ENCODE data around the gene PRPF38B. TPM values are rescaled to one million over a fixed set of nuclear protein-coding genes. Genes with fewer than 3 reads are reported as not detected.

PRPF38B gene
- total and polyA plus RNA-seq, 9 of the 15 experiments (the other 6 are each of a cell fraction or from before 2014, with no cell fraction given) = 25.3 to 85.5 (median 66.4) TPM

DNA sequence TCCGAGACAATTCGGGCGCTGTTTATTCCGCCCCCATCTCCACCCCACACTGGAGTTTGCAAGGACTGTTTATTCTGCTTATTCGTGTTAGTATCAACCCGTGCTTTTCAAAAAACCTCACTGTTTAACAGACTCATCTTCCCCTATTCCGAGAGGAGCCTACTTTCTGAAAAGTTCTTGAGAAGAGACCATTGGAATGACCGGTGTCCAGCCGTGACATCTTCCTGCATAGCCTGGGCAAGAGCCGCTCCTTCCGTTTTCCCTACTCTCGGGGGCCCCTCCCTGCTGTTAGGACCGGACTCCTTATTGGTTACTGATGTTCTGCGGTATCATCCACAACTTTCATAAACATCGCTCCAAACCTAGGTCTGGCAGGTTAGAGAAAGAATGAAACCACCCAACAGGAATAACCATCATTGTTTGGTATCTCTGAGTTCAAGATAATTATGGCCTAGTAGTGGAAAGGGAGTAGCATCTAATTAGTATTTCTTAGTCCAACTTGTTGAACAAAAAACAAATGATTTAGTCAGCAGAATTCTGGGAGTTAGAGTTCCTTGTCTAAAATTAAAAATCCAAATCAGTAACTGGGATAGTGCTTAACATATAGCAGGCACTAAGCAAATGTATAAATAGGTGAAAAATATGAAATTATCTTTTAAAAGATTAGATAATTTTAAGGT is 55.2 kb downstream of the PRPF38B start (continued):
- TF ChIP-seq, protein P1, sequence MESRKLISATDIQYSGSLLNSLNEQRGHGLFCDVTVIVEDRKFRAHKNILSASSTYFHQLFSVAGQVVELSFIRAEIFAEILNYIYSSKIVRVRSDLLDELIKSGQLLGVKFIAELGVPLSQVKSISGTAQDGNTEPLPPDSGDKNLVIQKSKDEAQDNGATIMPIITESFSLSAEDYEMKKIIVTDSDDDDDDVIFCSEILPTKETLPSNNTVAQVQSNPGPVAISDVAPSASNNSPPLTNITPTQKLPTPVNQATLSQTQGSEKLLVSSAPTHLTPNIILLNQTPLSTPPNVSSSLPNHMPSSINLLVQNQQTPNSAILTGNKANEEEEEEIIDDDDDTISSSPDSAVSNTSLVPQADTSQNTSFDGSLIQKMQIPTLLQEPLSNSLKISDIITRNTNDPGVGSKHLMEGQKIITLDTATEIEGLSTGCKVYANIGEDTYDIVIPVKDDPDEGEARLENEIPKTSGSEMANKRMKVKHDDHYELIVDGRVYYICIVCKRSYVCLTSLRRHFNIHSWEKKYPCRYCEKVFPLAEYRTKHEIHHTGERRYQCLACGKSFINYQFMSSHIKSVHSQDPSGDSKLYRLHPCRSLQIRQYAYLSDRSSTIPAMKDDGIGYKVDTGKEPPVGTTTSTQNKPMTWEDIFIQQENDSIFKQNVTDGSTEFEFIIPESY (CRISPR knock-in tag; IDR thresholded peaks at IDR 0.05) = no peak
- no peak for TF ChIP-seq SRSF3 (IDR thresholded peaks at IDR 0.05; ENCODE audit: insufficient read depth, low read length)
- TF ChIP-seq TCF7L2 (IDR thresholded peaks at IDR 0.05; ENCODE audit: low read depth, low read length) = no peak
- TF ChIP-seq RBBP5 (IDR thresholded peaks at IDR 0.05; ENCODE audit: borderline replicate concordance, insufficient read depth, low read length, poor library complexity, severe bottlenecking) = no peak
- no peak for TF ChIP-seq PHF20 (IDR thresholded peaks at IDR 0.05; ENCODE audit: partially characterized antibody)
- TF ChIP-seq CUX1 (CRISPR knock-in tag; IDR thresholded peaks at IDR 0.05) = no peak
- TF ChIP-seq NRF1 (conservative IDR thresholded peaks at IDR 0.05 in 1 of 2, IDR thresholded peaks at IDR 0.05 in 1 of 2) = peak; percentile 69 to 74
- peak; percentile 5; the same call in 1 of the 2 replicates for TF ChIP-seq EP400 (IDR thresholded peaks at IDR 0.05)
- TF ChIP-seq SIN3A (IDR thresholded peaks at IDR 0.05; ENCODE audit: borderline replicate concordance in 2 of 2, control insufficient read depth in 1 of 2, low read depth in 2 of 2, low read length in 2 of 2) = no peak
- 0 out of 2 replicates have a peak, but pooled peaks have one; percentile 8 for TF ChIP-seq CBX1 (IDR thresholded peaks at IDR 0.05; ENCODE audit: low read depth)
- no peak for TF ChIP-seq RHOXF2B (CRISPR knock-in tag; conservative IDR thresholded peaks at IDR 0.05)
- no peak for TF ChIP-seq SPI1 (IDR thresholded peaks at IDR 0.05; ENCODE audit: borderline replicate concordance, low read depth, low read length)
- TF ChIP-seq ZNF79 (CRISPR knock-in tag; IDR thresholded peaks at IDR 0.05; ENCODE audit: low read depth) = no peak
- TF ChIP-seq IFI16 (CRISPR knock-in tag; IDR thresholded peaks at IDR 0.05) = no peak
- no peak for TF ChIP-seq ILK (tag; IDR thresholded peaks at IDR 0.05; ENCODE audit: borderline replicate concordance, low read depth)
- TF ChIP-seq ZNF77 (CRISPR knock-in tag; IDR thresholded peaks at IDR 0.05) = no peak
- TF ChIP-seq, protein P2, sequence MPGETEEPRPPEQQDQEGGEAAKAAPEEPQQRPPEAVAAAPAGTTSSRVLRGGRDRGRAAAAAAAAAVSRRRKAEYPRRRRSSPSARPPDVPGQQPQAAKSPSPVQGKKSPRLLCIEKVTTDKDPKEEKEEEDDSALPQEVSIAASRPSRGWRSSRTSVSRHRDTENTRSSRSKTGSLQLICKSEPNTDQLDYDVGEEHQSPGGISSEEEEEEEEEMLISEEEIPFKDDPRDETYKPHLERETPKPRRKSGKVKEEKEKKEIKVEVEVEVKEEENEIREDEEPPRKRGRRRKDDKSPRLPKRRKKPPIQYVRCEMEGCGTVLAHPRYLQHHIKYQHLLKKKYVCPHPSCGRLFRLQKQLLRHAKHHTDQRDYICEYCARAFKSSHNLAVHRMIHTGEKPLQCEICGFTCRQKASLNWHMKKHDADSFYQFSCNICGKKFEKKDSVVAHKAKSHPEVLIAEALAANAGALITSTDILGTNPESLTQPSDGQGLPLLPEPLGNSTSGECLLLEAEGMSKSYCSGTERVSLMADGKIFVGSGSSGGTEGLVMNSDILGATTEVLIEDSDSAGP (CRISPR knock-in tag; IDR thresholded peaks at IDR 0.05) = no peak
- no peak for TF ChIP-seq PTBP1 (IDR thresholded peaks at IDR 0.05; ENCODE audit: low read depth, low read length)
- no peak for TF ChIP-seq ZNF140 (CRISPR knock-in tag; IDR thresholded peaks at IDR 0.05)

All from K562 (cell line).